HG03095 (cell line): ENCODE measurements around the gene SP4.

Experiments
- ATAC-seq: cut with Tn5 transposase; IDR thresholded peaks from one replicate; pipeline ENCODE4 v1.9.1; 2021; ENCODE audit warnings: moderate library complexity; ENCODE audit not compliant: unreplicated experiment

SP4 gene

DNA sequence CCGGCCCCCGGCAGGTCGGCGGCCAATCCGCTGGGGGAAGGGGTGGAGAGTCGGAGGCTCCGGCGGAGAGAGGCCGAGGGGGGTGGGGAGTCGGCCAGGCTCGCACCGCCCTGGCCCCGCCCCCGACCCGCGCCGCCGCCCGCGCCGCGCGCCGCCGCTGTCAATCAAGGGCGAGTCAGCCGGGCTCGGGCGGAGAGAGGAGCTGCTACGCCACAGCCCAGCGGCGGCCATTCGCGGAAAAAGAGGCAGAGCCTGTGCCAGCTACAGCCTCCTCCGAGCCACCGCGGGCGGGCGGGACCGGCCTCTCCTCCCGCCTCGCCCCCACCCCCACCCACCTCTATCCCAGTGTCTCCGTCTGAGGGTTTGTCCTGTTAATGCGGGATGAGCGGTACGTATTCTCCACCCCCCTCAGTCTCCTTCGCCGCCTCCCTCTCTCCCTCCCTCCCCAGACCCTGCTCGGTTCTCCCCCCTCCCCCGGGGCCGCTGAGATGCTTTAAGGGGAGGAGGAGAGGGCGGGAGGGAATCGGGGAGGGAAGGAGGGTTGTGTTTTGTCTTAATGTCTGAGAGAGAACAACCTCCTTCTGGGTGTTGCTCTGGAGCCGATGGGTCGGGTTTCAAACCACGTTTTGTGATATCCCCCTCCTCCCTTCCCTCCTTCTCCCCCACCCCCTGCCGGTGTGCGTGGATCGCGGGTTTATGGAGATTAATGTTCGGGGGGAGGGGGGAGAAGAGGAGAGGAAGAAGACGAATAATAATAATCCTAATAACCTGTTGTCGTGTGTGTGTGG is at the start of gene SP4:
TSS of gene SP4 (plus strand) at position 213 of the 788 bp plus-strand sequence. CDS start at position 382, 169 bp downstream.
- ATAC-seq = peak; percentile 61

DNA sequence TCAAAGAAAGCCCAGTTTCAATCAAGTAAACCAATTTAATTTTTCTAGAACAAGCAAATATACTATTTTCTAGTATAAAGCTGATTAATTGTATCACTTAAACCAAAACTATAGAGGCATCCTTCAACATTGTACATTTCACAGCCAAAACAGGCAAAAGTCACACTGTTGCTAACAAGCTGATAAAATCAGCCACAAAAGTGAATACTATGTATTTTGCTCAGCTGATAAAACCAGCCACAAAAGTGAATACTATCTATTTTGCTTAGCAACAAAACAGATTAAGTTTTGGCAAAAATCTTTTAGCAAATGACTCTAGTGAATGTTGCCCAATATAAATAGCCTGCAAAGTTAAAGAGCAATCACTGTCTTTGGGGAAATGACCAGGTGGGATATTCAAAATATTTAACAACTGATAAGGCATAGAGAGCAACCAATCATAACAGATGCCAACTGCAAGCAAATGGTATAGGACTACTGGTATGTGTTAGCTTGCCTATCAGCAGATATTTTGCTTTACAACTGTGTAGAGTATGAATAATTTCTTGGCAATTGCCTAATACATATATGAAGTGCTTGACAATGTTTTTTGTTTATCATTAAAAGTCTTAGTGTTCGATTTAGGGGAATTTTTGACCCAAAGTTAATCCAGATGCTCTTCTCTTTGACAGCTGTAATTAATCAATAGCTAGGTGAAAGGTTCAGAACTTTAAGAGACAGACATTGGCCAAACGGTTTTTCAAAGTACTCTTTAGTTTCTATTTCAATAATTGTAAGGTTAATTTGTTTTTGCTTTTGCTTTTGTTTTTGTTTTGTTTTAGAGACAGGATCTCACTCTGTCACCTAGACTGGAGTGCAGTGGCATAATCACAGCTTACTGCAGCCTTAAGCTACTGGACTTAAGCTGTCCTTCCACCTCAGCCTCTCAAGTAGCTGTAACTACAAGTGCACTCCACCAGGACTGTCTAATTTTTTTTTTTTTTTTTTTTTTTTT is 44.4 kb upstream of the SP4 start:
- peak; percentile 66 for ATAC-seq

DNA sequence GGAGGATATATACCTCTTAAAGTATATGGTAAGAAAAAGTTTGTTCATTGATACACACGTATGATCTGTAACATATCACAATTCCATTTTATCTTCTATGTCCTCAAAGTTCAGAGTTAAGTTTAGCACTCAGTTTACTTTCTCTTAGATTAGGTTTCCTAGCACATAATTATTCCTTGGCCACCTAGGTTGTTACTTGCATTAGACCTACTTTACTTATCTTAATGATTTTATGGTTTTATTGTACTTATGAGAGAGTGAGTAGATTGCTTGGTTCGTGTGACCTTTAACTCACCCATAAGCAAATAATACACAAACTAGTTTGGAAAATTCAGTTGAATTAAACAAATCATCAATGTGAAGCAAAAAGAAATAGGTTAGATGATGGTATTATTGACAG is 33.9 kb upstream of the SP4 start:
- no peak for ATAC-seq

DNA sequence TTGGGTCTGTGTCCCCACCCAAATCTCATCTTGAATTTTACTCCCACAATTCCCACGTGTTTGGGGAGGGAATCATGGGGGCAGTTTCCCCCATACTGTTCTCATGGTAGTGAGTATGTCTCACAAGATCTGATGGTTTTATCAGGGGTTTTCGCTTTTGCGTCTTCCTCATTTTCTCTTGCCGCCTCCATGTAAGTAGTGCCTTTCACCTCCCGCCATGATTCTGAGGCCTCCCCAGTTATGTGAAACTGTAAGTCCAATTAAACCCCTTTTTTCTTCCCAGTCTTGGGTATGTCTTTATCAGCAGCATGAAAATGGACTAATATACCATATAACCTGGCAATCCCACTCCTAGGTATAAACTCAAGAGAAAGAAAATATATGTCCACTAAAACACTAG is 25.9 kb upstream of the SP4 start:
- no peak for ATAC-seq

DNA sequence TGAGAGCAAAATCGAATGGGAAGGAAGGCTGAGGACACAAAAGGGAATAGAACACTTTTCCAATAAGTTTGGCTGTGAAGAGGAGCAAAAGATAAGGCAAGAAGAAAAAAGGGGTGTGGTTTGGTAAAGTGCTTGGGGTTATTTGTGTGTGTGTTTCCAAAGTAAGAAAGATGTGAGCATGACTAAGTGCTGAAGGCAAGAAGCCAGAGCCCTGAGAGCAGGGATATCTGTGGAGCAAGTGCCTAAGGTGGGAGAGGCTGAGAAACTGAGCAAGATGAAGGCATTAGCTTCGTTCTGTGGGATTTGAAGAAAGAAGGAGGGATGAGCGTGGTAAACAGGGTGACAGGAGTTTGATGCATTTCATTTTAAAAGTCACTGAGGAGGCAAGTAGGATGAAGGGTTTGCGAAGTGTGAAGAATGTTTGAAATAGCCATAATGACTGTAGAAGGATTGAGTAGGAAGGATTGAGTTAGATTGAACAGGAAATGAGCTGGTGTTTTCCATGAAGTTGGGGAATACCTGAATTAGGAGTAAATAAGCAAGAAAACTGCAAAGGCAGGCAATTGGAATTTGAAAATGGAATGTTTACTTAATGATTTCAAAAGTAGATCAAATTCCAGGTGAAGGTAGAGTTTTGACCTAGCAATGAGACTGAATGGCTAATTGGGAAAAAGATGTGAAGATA is 19.9 kb upstream of the SP4 start:
- no peak for ATAC-seq

DNA sequence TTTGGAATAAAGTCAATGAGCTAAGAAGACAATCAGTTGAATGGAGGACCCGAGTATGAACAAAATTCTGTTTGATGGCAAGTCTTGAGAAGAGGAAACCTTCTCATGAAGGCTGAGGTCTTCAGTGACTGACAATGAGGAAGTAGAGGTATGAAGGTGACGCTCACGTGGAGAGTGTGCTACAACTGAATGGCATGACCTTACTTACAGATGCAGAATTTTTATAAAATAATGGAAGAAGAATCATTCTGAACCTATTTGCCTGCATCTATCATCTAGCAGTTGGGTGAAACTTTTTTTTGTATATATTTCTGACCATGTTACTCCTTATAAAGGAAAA is 19.4 kb upstream of the SP4 start:
- ATAC-seq = no peak

DNA sequence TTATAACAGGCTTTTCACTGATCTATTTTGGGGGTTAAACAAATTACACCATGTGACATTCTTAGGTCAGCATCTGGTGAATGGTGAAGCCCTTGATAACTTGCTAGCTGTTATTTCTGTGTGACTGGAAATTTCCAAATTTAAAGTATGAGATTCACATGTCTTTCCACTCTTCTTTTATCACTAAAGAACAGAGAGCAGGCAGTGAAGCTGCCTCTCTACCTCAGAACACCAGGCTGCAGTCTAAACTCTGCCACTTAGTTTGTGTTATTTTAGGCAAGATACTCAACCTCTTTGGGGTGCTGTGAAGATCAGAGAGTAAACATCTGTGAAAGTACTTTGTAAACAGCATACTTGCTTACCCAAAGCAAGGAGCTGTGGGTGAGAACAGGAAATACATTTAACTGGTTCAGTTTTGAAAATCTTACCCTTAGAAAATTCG is 15.5 kb upstream of the SP4 start:
- peak; percentile 67 for ATAC-seq

DNA sequence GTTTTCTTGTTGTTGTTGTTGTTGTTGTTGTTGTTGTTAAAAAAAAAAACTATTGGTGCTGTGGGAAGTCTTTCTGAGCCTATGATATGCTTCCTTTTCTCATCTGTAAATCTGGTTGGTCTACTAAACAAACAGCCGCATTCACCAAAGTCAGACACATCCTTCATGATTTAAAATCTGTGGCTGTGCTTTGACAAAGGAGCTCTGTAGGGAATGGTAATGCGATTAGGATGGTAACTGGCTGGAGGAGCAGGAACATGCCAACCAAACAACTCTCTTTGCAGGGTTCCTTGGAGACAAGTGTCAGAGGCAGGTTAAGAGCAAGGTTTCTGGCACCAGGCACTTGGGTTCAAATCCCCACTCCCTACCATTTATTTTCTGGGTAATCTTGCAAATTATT is 14.9 kb upstream of the SP4 start:
- ATAC-seq = no peak

DNA sequence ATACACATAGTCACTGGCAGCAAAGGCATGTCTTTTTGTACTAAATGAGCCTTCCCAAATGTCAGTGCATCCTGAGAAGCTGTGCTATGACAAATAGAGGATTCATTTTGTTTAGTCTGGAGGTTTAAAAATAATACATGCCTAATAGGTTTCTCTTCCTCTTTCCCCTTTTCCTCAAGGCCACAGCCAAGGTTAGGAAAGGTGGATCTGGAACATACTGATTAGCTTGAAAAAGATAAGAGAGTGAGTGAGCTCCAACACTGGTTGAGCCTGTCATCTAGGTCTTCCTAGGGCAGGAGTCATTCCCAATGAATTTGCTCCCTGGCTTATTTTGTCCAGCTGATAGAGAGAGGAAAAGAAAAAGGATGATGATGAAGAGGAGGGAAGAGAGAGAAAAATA is 14.4 kb upstream of the SP4 start:
- ATAC-seq = no peak

DNA sequence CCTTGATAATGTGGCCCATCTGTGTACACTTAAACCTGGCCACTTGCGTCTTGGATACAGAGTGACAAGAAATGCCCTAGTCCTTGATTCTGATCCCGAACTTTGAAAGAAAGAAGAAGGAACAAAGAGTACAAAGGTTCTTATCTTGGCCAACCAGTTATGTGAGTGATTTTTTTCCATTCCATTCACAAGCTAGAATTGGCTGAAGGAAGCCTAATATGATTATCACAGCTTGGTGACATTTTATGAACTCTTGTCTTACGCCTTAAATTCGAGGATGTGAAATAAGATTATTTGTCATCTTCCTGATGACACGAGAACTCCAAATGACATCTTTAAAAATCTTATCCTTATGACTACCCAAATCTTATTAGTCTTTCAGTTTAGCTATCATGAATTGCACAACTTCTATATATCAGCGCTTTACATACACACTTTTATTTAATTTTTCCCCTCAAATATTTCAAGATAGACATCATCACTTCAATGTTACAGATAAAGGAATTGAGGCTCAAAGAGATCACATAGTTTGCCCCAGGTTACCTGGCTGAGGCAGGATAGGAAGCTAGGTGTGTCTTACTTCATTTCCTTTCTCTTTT is 13.0 kb upstream of the SP4 start:
- no peak for ATAC-seq

DNA sequence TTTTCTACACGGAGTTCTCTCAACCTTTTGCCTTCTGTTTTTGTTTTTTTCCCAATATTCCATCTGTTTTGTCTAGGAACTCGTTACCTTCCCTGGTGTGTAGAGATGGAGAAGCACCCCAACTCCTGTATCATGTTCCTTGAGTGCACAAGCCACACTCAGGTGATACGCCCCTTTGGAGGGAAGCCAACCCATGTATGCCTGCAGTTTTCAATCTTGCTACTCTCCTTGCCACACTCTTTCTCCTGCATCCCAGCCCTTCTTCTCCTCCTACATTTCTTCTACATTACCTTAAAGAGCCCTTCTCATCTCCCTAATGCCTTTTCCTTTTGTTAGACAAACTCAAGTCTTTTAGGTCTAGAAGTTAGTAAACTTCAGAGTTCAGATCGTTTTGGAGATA is 10.2 kb upstream of the SP4 start:
- ATAC-seq = no peak

DNA sequence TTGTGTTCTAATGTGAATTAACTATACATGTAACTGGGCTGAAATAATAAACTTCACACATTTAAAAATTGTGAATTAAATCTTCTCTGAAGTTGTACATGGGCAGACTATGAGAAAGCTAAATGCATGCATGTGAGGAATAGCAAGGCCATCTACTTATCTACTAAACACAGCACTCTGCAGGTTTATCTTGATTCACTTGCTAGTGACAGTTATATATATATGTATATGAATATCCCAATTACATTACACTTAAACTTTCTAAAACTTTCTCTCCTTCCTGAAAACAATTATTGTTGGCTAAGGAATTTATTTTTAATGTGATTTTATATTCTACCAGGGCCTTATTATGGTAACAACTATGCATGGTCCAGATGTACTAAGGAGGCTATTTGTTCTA is 5.1 kb upstream of the SP4 start:
- ATAC-seq = no peak

DNA sequence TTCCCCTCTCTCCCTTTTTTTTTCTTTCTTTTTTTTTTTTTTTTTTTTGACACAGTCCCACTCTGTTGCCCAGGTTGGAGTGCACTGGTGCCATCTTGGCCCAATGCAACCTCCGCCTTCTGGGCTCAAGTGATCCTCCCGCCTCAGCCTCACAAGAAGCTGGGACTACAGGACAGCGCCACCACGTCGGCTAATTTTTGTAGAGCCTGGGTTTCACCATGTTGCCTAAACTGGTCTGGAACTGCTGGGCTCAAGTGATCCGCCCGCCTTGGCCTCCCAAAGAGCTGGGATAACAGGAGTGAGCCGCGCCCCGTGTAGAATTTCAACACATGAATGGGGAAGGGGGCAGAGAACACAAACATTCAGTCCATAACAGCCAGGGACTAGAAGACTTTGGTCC is 2.6 kb upstream of the SP4 start:
- ATAC-seq = no peak

DNA sequence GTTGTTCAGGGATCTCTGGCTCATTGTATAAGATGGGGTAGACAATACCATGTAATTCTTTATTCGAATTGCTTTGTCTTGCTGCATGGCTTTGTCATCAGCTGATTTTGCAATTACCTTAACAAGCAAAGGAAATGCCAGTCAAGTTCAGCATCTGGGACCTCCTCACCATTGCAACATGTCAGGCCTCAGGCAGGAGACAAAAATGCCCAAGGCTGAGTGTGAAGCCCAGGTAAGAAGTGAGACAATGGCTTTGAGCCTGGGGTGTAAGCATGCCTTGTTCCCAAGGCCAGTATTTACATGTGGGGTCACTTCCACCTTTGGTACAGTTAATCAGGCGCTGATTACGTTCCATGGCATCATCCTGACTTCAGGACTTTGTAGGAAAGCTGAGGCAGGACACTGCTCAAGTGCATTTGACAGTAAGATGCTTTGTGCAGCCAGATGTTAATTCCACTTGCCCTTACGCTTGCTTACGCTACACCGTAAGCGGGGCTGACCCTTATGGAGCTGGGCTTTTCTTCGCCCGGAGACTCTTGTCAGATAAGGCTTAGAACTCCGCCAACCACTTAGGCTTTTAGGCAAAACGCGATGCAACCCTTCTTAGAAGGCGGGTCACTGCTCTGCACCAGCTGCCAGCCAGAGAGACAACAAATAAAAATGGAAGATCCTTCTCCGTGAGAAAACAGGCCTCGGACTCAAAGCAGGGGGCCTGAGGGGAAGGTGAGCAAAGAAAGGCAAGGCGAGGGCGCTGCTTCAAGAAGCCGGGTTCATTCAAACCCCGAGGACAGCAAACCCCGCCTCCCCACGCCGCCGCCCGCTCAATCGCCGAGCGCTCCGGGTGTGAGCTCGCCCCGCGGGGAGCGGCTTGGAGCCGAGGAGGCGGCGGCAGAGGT is 1.3 kb upstream of the SP4 start:
- ATAC-seq = no peak

DNA sequence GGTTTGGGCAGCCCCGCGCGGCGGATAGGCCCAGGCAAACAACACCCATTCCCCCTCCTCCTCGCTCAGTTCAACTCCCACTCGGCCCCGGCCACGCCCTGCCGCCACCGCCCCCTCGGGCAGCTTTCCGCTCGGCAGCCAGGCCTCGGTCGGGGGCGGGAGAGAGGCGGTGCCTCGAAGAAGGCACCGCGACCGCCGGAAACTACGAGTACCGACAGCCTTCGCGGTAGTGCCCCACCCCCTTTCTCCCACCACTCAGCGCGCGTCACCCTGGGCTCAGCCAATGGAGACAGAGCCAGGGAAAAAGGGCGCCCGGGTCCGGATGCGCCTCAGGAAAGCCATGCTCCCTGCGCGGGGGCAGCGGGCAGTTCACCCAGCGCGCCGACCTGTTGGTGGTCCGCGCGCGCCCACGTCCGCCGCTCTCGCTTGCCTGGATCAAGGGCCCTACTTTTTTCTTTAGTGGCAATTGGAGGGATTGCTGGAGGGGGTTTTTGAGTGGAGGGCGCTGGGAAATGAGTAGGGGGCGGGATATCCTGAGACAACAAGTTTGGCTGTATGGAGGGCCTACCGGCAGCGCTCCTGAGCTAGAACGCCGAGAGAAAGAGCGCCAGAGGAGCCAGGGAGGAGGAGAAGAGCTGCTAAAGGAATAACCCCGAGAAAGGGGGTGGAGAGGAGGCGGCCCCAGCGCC is 557 bp upstream of the SP4 start:
- peak; percentile 81 for ATAC-seq

DNA sequence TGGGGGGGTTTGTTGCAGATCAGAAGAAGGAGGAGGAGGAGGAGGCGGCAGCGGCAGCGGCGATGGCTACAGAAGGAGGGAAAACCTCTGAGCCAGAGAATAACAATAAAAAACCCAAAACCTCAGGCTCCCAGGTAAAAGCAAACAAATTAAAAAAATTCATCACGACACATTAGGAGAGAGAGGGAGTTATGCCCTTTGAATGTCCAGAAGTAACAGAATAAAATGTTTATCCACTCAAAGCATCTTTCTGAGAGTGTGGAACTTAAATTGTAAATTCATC is 717 bp downstream of the SP4 start:
- no peak for ATAC-seq

DNA sequence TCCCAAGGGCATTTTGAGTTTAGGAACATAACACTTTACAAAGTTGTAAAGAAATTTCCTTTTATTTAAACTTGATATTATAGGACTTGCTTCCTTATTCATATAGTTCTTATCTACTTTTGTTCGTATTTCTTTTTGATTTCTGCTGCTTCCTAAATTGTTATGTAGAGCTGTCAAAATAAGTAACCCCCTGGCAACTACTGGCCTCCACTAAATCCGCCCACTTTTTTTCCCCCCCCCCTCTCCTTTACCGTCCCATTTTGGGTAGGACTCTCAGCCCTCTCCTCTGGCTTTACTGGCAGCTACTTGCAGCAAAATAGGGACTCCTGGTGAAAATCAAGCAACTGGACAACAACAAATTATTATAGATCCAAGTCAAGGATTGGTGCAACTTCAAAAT is 1.1 kb downstream of the SP4 start:
- no peak for ATAC-seq

DNA sequence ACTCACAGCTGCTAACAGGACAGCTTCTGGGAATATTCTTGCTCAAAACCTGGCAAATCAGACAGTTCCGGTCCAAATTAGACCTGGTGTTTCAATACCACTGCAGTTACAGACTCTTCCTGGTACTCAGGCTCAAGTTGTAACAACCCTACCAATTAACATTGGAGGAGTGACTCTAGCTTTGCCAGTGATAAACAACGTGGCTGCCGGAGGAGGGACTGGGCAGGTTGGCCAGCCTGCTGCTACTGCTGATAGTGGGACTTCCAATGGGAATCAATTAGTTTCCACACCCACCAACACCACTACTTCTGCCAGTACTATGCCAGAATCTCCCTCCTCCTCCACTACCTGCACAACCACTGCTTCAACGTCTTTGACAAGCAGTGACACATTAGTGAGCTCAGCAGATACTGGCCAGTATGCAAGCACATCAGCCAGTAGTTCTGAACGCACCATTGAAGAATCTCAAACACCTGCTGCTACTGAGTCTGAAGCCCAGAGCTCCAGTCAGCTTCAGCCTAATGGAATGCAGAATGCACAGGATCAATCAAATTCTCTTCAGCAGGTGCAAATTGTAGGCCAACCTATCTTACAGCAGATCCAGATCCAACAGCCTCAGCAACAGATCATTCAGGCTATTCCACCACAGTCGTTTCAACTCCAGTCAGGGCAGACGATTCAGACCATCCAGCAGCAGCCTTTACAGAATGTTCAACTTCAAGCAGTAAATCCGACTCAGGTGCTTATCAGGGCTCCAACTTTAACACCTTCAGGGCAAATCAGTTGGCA is 2.1 kb downstream of the SP4 start:
- ATAC-seq = no peak

DNA sequence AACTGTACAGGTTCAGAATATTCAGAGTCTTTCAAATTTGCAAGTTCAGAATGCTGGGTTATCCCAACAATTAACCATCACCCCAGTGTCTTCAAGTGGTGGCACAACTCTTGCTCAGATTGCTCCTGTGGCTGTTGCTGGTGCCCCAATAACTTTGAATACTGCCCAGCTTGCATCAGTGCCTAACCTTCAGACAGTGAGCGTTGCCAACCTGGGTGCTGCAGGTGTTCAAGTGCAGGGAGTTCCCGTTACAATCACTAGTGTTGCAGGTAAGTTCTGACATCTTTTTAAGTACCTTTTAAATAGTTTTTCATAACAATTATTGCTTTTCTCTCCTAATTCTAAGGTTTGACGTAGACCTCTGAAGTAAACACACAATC is 2.7 kb downstream of the SP4 start:
- ATAC-seq = no peak
